ENCODE results near the gene TMEM170A.
"Not testable (repeated sequence)": the region's sequence is repeated elsewhere in the genome, so short reads cannot be mapped to it uniquely, and the experiment has no call there.

Gene TMEM170A

DNA sequence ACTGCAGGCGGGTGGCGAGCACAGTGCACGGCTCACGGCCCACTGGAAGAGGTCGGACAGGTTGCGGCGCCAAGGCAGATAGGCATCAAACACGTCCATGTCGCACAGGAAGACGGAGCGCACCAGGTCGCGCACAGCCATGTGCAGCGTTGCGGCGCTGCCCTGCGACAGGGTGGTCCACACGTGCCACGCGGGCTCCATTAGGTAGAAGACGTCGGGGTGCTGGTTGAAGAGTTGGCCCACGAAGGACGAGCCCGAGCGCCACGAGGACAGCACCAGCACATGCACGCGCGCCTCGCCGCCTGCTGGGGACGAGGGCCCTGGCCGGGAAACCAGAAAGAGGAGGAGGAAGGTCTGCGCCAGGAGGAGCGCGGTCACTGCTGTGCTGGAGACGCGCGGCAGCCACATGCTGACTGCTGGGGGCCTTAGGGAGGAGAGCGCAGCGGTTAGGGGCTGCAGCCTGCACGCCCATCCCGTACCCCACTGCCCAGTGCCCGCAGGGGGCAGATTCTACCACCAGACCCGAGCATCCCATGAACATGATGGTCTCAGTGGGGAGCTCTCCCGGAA lies 15.0 kb upstream of the TMEM170A start:
- DNase-seq = no peak

DNA sequence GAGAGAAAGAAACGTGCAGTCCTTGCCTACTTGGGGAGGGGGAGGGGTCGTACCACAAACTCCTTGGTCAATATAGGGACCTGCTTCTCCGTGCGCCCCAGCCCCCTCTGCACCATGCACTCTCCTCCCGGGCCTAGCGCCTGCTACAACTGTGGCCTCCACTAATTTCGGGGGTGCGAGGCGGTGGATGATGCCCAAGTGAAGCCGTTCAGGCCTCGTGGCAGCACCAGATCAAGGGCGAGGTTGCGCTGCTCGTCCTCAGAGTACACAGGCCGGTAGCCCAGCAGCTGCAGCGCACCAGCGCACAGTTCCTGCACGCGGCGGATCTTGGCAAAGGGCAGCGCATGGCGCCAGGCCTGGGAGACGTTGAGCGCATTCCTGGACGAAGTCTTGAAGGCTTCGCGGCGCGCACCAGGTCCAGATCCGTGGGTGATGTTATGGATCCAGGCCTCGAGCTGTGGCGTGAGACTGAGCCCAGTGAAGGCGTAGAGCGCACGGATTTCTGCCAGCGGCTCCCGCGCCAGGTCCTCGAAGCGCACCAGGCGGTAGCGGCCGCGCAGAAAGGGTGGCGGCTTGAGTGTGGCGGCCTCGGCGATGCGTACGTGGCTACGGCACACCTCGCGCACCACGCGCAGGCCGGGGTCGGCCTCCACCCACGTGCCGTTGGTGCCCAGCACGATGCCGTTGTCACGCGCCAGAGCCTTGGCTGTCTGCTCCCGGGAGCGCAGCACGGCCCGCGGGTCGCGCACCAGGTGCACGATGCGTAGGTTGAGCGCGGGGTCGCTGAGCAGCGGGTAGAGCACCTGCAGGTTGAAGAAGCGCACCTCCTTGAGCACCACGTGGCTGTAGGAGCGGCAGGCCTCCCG lies 14.2 kb upstream of the TMEM170A start:
- no peak for DNase-seq

DNA sequence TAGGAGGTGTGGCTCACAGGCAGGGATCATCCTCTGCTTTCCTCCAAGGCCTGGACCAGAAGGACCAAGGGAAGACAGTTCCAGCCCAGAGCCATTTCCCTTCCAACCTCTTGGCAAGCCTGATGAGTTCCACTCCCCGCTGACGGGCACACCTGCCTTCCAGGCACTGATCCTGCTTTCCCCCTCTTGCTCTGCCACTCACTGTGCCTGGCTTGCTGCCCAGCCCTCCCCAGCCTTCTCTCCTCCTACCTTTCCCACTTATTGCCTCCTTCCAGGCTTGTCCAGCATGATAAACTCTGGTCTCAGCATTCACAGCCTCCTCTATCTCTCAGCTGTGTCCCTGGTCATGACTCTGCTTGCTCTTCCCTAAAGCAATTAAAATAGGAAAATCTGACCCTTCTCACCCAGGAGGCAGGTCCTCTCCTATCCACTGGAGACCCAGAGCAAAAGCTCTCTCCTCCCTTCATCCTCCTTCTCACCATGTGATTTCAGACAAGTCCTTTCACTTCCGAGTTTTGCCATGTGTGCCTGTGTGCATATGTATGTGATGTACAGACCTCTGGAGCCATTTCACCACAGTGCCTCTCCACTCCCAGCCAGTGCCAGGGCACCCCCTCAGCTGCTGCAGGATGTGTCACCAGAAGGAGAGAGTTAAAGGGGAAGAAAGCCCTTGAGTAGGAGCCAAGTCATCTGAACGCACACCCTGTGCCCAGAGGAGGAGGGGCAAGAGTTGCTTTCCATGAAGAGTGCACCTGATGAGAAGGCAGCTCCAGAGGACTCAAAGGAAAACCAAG lies 13.4 kb upstream of the TMEM170A start:
- DNase-seq = peak; percentile 76

DNA sequence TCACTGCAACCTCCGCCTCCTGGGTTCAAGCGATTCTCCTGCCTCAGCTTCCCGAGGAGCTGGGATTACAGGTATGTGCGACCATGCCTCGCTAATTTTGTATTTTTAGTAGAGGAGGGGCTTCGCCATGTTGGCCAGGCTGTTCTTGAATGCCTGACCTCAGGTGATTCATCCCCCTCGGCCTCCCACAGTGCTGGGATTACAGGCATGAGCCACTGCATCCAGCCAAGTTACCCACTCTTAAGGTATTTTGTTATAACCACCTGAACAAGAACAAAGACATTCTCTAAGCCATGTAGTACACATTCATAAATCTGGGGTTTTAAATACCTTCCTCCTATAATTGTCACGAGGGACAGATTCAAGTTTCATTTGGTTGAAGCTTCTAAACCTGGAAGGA lies 12.3 kb upstream of the TMEM170A start:
- no peak for DNase-seq

DNA sequence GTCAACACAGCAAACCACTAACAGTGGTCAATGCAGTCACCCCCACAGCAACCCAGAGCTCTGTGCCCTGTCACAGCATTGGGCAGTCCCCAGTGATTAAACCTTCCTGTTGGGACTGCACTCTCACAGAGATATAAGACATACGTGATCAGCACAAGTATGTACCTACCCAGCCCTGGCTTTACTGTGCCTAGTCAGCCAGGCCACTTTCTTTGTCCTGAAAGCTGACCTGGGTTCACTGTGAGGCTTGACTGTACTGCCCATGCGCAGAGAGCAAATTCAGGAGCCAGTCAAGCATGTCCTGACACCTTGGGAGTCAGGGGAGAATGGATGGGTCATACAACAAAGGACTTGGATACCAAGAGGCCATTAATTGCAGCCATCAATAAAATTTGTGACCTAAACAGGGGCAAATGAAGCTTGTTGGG lies 10.9 kb upstream of the TMEM170A start:
- DNase-seq = no peak

DNA sequence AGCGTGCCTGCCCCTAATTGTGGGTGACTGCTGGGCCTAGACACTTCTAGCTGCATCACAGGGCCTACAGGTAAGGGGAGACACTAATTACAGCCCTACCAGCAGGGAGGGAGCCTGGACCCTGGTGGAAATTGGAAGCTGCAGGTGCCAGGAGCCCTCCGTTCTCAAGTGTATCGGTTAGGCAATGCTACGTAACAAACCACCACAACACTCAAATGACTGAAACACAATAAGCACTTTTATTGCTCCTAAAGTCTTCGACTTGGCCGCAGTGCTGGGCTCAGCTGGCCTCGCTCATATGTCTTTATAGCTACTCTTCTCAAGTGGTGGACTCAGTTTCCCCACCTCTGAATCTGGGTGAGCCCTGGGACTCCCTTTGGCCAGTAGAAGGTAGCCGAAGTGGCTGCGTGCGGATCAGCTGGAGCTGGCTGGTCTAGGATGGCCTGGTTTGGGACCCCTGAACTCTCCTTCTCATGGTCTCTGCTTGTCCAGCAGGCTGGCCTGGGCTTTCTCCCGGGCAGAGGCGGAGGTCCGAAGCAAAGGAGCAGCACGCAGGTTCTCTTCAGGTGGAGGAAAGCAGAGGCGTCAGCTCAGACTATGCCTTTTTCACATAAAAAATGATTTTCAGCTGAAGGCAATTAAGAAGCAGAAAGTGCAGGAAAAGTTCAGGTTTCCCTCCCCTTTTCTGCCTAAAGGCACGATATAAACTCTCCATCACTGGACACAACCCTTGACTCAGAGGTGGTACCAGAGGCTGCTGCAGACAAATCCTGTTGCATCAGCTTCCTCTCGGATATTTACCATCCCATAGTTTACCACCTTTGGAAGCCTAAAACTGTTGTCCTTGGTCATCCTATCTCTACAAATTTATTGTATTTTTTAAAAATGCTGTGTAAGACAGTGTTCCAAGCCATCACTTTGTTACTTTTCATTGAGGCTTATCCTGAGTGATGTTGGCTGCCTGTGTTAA lies 8.7 kb upstream of the TMEM170A start:
- DNase-seq = no peak

DNA sequence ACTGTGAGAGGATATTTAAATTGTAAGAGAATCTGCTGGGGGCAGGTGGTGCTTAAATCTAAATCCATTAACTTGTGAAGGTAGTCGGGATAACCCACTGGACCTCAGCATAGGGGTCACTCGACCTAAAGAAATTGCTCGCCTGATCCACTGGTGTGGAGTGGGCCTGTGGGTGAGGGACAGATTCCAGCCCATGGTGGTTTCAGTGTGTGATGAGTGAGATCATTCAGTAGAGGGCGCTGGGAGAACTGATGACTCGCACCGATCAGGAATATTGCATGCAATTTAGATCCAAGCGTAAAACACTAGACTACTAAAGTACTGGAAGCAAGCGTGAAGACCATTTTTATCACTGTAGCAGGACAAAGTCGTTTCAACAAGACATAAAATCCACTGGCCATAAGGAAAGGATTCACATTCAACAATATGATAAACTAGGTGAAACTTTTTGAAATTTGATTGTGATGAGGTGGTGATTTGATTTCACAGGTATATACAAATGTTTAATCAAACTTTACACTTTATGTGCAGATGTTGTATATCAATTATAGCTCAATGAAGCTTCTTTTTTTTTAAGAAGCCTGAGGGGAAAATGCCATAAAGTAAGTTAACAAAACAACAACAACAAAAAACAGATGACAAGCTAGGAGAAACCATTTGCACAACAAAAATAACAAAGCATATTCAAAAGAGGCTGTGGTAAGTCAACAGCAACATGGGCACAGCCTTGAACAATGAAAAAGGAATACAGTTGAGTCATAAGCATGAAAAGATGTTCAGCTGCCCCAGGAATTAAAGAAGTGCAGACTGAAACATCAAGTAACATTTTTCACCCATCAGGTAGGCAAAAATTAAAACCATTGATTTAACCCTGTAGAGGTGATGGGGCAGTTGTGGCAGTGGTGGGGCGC lies 7.5 kb upstream of the TMEM170A start:
- peak; percentile 71 for DNase-seq

DNA sequence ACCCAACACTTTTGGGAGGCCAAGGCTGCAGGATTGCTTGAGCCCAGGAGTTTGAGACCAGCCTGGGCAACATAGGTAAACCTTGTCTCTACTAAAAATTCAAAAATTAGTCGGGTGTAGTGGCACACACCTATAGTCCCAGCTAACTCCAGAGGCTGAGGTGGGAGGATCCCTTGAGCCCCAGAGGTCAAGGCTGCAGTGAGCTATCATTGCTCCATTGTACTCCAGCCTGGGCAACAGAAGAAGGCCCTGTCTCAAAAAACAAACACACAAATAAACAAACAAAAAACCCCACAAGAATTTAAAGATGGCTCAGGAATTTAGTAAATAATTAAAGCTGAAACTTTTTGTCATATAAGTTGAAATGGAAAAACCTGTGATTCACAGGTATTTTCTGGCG lies 2.3 kb upstream of the TMEM170A start:
- DNase-seq = no peak

DNA sequence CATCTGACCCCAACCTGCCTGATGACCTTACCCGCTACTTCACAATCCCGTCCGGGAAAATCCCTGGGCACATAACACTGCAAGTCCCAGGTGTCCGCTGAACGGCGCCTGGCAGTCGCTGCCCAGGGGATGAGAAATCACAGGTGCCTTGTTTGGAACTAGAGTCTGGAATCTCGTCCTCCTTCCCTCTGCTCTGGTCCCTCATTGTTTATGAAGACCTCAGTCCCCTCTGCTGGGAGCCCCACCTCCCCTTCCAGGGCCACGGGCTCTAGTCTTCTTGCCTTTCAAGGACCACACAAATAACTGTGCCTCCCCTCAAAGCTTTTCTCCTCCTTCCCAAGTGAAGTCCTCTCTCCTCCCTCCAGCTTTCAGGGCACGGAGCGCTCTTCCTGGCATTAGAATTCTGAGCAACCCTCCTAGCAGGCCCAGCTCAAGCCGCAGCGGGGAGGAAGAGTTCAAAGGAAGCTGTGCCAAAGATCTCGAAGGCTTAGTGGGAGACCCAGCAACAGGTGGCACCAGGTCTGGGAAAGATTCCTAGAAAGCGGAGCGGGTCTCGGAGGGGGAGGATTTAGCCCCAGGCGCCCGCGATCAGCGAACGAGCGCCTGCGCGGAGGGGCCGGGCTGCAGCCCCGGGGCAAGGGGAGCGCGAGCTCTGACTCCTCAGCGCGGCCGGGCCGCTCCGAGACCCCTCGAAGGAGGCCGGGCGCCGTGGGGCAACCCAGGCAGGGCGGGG lies 934 bp downstream of the TMEM170A start:
- peak; percentile 52 for DNase-seq

DNA sequence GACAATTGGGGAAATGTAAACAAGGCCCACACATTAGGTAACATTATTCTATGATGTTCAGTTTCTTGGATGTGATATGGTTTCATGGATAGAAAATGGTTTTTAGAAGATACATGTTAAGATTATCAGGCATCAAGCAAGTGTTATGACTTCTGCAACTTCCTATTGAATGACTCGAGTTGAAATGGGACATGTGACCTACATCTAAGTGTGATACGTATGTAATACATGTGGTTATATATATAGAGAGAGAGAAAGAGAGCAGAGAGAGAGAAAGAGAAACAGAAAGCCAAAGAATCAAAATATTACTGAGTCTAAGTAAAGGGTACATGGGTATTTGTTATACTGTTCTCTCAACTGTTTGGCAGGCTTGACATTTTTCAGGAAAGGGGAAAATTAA lies 1.7 kb downstream of the TMEM170A start:
- DNase-seq = no peak

DNA sequence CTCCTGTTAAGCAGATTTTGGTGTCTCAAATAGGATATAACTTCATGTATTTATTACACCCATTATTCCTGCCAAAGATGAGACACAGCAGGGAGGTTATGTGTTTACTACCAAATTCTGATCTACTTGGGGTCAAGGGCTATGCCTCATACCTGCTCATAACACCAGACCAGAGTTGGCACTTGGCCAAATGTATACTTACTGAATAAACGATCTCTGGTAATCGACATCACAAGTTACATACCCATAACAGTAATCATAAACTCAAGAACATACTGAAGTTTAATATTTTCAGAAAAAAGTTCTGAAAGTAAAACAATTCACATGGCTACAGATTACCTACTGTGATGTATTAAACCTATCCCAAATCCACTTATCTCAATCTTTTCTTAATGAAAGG lies 2.9 kb downstream of the TMEM170A start:
- DNase-seq = peak; percentile 10

DNA sequence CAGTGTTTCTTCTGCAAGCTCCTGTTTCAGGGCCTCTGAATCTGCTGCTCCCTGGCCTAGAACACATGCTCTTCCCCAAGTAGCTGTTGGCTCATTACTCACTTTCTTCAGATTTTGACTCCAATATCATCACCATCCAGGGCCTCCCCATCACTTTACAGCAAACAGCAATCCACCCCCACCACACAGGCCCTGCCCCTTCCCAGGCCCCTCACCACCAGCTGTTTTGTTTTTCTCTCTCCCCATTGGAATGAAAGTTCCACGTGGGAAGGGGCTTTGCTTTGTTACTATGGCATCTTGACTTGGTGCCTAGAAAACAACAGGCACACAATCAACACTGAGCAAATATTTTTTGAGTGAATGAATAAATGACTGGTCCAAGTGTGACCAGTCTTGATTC lies 4.0 kb downstream of the TMEM170A start:
- no peak for DNase-seq

DNA sequence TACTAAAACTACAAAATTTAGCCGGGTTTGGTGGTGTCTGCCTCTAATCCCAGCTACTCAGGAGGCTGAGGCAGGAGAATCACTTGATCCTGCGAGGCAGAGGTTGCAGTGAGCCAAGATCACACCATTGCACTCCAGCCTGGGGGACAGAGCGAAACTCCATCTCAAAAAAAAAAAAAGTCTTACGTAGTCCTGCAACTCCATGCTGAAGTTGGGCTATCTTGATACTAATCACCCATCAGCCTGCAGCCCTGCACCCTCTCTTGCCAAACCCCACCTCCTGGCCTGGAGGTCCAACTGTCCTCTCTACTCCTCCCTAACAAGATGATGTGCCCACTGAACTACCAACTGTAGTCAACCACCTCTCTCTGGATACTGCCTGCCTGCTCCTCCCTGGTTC lies 4.8 kb downstream of the TMEM170A start:
- DNase-seq = no peak

DNA sequence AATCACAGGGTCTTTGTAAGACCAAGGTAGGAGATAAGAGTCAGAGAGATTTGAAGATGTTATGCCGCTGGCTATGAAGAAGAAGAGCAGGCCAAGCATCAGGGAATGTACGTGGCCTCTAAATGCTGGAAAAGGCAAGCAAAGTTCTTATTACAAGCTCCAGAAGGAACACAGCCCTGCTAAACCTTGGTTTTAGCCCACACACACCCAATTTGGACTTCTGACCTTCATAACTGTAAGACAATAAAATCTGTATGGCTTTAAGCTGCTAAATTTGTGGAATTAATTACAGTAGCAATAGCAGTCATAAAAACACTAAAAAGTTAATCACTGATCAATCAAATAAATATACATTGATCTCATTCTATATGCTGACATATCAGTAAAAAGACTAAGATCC lies 6.0 kb downstream of the TMEM170A start:
- DNase-seq = no peak

DNA sequence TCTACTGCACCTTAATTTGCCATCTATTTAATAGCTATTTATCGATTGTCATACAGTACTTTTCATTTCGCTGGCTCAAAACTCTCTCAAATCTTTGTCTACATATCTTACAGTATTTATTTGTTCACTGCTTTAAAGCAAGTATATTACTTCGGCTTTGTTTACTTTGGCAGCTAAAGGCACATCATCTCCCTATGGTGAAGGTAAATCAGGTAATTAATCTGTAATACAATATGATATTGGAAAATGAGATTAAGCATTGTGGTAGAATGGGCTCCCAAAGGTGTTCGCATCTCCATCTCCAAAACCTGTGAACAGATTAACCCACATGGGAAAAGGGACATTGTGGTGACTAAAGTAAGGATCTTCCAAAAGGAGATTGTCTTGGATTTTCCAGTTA lies 6.5 kb downstream of the TMEM170A start:
- DNase-seq = peak; percentile 4

DNA sequence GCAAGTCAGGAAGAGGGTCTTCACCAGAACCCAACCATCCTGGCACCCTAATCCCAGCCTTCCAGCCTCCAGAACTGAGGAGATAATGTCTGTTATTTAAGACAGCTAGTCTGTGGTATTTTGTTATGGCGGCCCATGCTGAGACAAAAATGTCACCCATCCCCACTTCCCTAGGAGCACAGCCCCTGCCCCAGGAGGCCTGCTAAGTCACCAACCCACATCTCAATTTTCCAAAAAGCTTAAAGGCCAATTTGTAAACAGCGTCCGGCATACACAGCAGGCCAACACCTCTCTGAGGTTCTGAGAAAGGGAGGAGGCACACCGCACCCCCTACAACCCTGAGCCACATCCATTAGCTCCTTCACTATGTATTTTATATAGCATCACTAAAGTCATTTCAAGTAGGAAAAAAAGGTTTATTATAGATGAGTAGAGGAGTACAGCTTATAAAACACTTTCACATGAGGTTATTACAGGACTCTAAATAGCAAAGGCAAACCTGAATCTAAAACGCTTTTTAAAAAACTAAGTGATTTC lies 6.9 kb downstream of the TMEM170A start:
- DNase-seq = no peak

DNA sequence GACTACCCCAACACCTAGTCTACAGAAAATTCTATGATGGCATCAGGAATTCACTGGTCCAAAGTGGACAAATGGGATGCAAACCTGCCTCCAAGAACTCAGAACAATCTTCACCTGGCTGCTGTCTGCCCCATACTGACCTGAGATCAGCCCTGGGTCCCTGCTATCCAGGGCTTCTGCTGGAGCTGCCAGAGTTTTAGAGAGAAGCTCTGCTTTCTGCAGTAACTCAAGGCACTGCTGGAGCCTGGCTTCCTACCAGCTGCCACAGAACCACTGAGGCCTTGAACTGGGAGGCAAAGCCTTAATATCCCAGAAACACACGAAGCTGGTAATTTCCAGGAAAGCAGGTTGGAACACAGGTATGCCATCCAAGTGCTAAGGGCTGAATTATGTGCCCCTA lies 7.5 kb downstream of the TMEM170A start:
- no peak for DNase-seq

DNA sequence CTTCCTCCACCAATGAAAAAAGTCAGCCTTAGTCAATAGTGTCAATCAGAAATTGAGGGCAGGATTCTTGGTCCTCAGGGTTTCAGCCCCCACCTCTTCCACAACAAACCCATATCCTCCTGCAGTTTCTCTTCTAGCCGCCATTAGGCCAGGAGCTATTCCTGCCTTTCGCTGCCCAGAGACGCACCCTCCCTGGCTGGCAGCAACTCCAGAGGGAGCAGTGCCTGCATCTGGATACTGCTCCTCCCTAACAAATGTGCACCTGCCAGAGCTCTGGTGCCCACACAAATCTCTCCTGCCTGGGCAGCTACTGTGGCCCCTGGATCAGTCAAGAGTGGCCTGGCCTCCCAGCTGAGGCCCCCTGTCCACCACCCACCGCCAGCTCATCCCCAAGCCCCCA lies 8.0 kb downstream of the TMEM170A start:
- DNase-seq = not testable (repeated sequence)

DNA sequence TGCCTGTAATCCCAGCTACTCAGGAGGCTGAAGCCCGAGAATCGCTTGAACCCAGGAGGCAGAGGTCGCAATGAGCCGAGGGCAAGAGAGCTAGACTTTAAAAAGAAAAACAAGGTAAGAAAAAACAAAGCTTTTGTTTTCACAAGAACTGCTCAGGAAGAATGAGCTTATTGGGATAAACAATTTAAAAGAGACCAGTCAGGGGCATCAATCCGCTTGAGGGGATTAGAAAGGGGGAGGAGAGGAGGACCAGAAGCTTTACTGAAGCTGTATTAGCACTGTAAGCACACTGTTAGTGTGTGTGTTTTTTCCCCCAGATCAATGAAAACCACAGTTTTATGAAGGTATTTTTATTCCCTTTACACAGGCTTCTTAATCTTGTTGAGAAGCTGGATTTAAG lies 8.8 kb downstream of the TMEM170A start:
- DNase-seq = no peak

DNA sequence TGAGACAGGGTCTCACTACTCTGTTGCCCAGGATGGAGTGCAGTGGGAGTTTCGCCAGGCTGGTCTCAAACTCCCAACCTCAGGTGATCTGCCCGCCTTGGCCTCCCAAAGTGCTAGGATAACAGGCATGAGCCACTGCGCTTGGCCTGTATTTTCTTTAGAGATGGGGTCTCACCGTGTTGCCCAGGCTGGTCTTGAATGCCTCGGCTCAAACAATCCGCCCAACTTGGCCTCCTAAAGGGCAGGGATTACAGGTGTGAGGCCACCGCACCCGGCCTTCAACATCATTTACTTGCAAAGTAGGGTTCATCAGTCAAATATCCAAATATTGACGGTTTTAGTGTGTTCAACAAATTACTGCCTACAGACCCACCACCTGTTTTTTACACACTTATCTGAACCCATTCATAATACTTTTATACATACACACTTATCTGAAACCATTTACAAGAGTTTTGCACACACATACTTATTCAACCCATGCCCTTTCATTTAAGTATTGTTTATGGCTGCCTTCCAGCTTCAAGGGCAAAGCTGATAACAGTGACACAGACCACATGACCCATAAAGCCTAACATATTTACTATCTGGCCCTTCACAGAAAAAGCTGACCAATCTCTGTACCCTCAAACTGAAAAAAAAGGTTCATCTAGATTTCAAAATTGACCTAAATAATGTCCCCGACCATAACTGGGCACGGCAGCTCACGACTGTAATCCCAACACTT lies 11.9 kb downstream of the TMEM170A start:
- DNase-seq = no peak
